ENCODE results near the gene LIPC. TPM values are rescaled to one million over a fixed set of nuclear protein-coding genes. Genes with fewer than 3 reads are reported as not detected.

The LIPC gene
- total and polyA plus RNA-seq, 9 of the 15 experiments (the other 6 are each of a cell fraction or from before 2014, with no cell fraction given) = 0.07 to 0.41 (median 0.11) TPM; not detected in 2

DNA sequence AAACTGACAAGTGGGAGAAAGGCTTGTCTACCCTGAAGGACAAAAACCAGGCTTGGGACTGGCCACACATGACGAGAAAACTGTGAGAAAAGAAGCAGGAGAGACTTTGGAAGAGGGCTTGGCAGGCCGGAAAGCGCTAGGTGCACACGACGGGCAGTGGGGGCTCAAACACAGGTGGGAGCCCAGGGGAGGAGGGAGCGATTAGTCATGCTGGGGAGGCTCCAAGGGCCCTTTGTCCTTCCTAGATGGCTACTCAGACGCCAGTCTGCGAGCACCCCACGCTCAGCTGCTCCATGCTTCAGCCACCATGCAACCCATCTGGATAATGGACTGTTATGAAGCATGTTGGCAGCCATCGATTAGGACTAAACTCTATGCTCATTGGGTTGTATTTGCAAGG lies 17.1 kb downstream of the LIPC start:
- no peaks in the 10 kb centered on the region for H3K79me2 ChIP-seq (ENCODE audit: control insufficient read depth, insufficient read depth, low read length)
- no TSS peak for BruUV-seq (replicated peaks)
- intact Hi-C loops (cut with micrococcal nuclease) = no loop called here
- ATAC-seq (no peak), DNase-seq (ENCODE audit: extremely low read depth in 1 of 4, low spot score in 3 of 4) (no peak), FAIRE-seq (no peak)
- no peaks in the 10 kb centered on the region for H3K9me3 ChIP-seq (replicated peaks; ENCODE audit: control insufficient read depth, insufficient read depth, low read depth, low read length)
- POLR2A ChIA-PET = no interaction called here
- H3K4me2 ChIP-seq (ENCODE audit: insufficient read depth, low read length) = no peak overlapping the region
- in situ Hi-C loops (cut with MboI) = no loop called here
- H3K27me3 ChIP-seq (ENCODE audit: control insufficient read depth in 2 of 2, insufficient read depth in 2 of 2, low read length in 2 of 2) = no peaks in the 10 kb centered on the region
- no peak overlapping the region for H3K27ac ChIP-seq (ENCODE audit: extremely low read depth, low read depth, low read length)
- H3K9ac ChIP-seq (ENCODE audit: insufficient read depth in 1 of 2, low read depth in 2 of 2, low read length in 2 of 2) = no peak overlapping the region
- H3K36me3 ChIP-seq (ENCODE audit: control insufficient read depth, insufficient read depth, low read length) = no peaks in the 10 kb centered on the region
- WGBS (ENCODE audit: insufficient coverage, low coverage, missing lambda C conversion rate) = 47% methylated on average over 6 of the region's 10 CpGs
- no peak overlapping the region for H3K4me3 ChIP-seq
- H3K9me1 ChIP-seq (ENCODE audit: control insufficient read depth, insufficient read depth, low read length) = no peaks in the 10 kb centered on the region
- no peaks in the 10 kb centered on the region for H4K20me1 ChIP-seq (replicated peaks; ENCODE audit: control insufficient read depth, insufficient read depth, low read length)
- CTCF ChIA-PET (ENCODE audit: low intra/inter-chr PET ratio) = no interaction called here
- H2AFZ ChIP-seq (ENCODE audit: low read depth, low read length) = no peak overlapping the region
- H3K4me1 ChIP-seq (replicated peaks in 1 of 2; ENCODE audit: control insufficient read depth in 2 of 2, insufficient read depth in 2 of 2, low read length in 2 of 2) = peaks cover 4 to 5% of the 10 kb centered on the region in 2 experiments; a peak in 3 of 5 replicates
- no peak for TF ChIP-seq RBBP5 (IDR thresholded peaks at IDR 0.05; ENCODE audit: borderline replicate concordance, insufficient read depth, low read length, poor library complexity, severe bottlenecking)
- no peak for TF ChIP-seq PHTF2 (CRISPR knock-in tag; IDR thresholded peaks at IDR 0.05)
- no peak for TF ChIP-seq GMEB1 (CRISPR knock-in tag; IDR thresholded peaks at IDR 0.05)
- no peak for TF ChIP-seq CLOCK (CRISPR knock-in tag; IDR thresholded peaks at IDR 0.05; ENCODE audit: borderline replicate concordance)
- TF ChIP-seq NEUROD1 (IDR thresholded peaks at IDR 0.05; ENCODE audit: borderline replicate concordance, low read depth, low read length, partially characterized antibody) = no peak
- no peak for TF ChIP-seq THRAP3 (IDR thresholded peaks at IDR 0.05; ENCODE audit: borderline replicate concordance)
- no peak for TF ChIP-seq BHLHE40 (IDR thresholded peaks at IDR 0.05; ENCODE audit: low read length)
- no peak for TF ChIP-seq SRSF9 (IDR thresholded peaks at IDR 0.05; ENCODE audit: borderline replicate concordance, low read depth, low read length)
- no peak for TF ChIP-seq ZNF699 (CRISPR knock-in tag; IDR thresholded peaks at IDR 0.05; ENCODE audit: insufficient replicate concordance)
- TF ChIP-seq FOXM1 (IDR thresholded peaks at IDR 0.05; ENCODE audit: low read depth) = no peak
- TF ChIP-seq FOXM1 (CRISPR knock-in tag; IDR thresholded peaks at IDR 0.05; ENCODE audit: low read depth) = no peak
- no peak for TF ChIP-seq SMC3 (conservative IDR thresholded peaks at IDR 0.05; ENCODE audit: insufficient read depth, low read depth, low read length)
- no peak for TF ChIP-seq KLF6 (CRISPR knock-in tag; IDR thresholded peaks at IDR 0.05; ENCODE audit: borderline replicate concordance)
- no peak for TF ChIP-seq CUX1 (CRISPR knock-in tag; IDR thresholded peaks at IDR 0.05)
